ENCODE measurements around the gene TBXAS1. TPM values are rescaled to one million over a fixed set of nuclear protein-coding genes. Genes with fewer than 3 reads are reported as not detected.
A peak's percentile ranks its signal among the peaks of the same experiment; 100 is the strongest.

TBXAS1 gene
- total RNA-seq, 2 donors from 2014 or later: 3.9 to 4.7 TPM

GRCh38 chr7:140061607-140061930 lies 232.5 kb downstream of the TBXAS1 start:
- Mint-ChIP-seq H3K4me3 (peak overlapping the region; percentile 88 to 93), H3K4me1 (ENCODE audit: low read depth) (peaks cover 54% of the 10 kb centered on the region), H3K27me3 (ENCODE audit: low read depth) (no peaks in the 10 kb centered on the region), H3K36me3 (ENCODE audit: insufficient read depth in 2 of 2) (peaks cover under 1 to 22% of the 10 kb centered on the region in 2 donors), H3K9me3 (peaks cover under 1 to 5% of the 10 kb centered on the region in 2 donors), H3K27ac (no peak overlapping the region)
- ATAC-seq (replicated peaks in 1 of 2): no peak
- no peak for DNase-seq

- H3K27ac Mint-ChIP-seq: peak overlapping the region; percentile 79
- DNase-seq (peak; percentile 27 to 44), ATAC-seq (replicated peaks in 1 of 2) (peak; percentile 27 to 35)
- no peaks in the 10 kb centered on the region for H3K27me3 Mint-ChIP-seq (ENCODE audit: low read depth)
- peak overlapping the region; percentile 88 to 93 for H3K4me3 Mint-ChIP-seq
- H3K36me3 Mint-ChIP-seq (ENCODE audit: insufficient read depth in 2 of 2): peaks cover 5 to 23% of the 10 kb centered on the region in 2 donors
- H3K4me1 Mint-ChIP-seq (ENCODE audit: low read depth): peaks cover 51% of the 10 kb centered on the region
- H3K9me3 Mint-ChIP-seq: peaks cover 3 to 10% of the 10 kb centered on the region in 2 donors
These were observed 233.1 kb downstream of the TBXAS1 start for GRCh38 chr7:140062118-140062527.

GRCh38 chr7:140062528-140063299 lies 233.7 kb downstream of the TBXAS1 start, which contains the start of gene PARP12:
TSS of gene PARP12 (minus strand) at chr7:140062951. CDS start at chr7:140062847, 104 bp downstream.
- peak within 1 kb of the TSS; percentile 88 to 93 for H3K4me3 Mint-ChIP-seq
- H3K36me3 Mint-ChIP-seq (ENCODE audit: insufficient read depth in 2 of 2): peaks cover 8 to 29% of the 10 kb centered on the region in 2 donors
- no peaks in the 10 kb centered on the region for H3K27me3 Mint-ChIP-seq (ENCODE audit: low read depth)
- ATAC-seq (replicated peaks in 1 of 2) (peak; percentile 81 to 83), DNase-seq (peak; percentile 92 to 93)
- peaks cover 6 to 10% of the 10 kb centered on the region in 2 donors for H3K9me3 Mint-ChIP-seq
- H3K4me1 Mint-ChIP-seq (ENCODE audit: low read depth): peaks cover 51% of the 10 kb centered on the region
- peak within 1 kb of the TSS; percentile 79 for H3K27ac Mint-ChIP-seq

- DNase-seq (no peak), ATAC-seq (replicated peaks in 1 of 2) (no peak)
- Mint-ChIP-seq H3K9me3 (peaks cover 10 to 15% of the 10 kb centered on the region in 2 donors), H3K27me3 (ENCODE audit: low read depth) (no peaks in the 10 kb centered on the region), H3K36me3 (ENCODE audit: insufficient read depth in 2 of 2) (peaks cover 14 to 26% of the 10 kb centered on the region in 2 donors), H3K4me1 (ENCODE audit: low read depth) (peaks cover 19% of the 10 kb centered on the region), H3K4me3 (no peak overlapping the region), H3K27ac (no peak overlapping the region)
These were observed 238.0 kb downstream of the TBXAS1 start for GRCh38 chr7:140067052-140067451.

- DNase-seq: no peak
- H3K36me3 Mint-ChIP-seq (ENCODE audit: insufficient read depth in 2 of 2): peaks cover 14 to 26% of the 10 kb centered on the region in 2 donors
- no peak overlapping the region for H3K27ac Mint-ChIP-seq
- no peaks in the 10 kb centered on the region for H3K27me3 Mint-ChIP-seq (ENCODE audit: low read depth)
- no peak overlapping the region for H3K4me3 Mint-ChIP-seq
- peaks cover 10 to 15% of the 10 kb centered on the region in 2 donors for H3K9me3 Mint-ChIP-seq
- no peak for ATAC-seq (replicated peaks in 1 of 2)
- peaks cover 19% of the 10 kb centered on the region for H3K4me1 Mint-ChIP-seq (ENCODE audit: low read depth)
These were observed 239.0 kb downstream of the TBXAS1 start for GRCh38 chr7:140068033-140068432.

GRCh38 chr7:140069298-140069949 lies 240.4 kb downstream of the TBXAS1 start:
- Mint-ChIP-seq H3K27ac (peak overlapping the region; percentile 55), H3K36me3 (ENCODE audit: insufficient read depth in 2 of 2) (peaks cover 14 to 26% of the 10 kb centered on the region in 2 donors), H3K27me3 (ENCODE audit: low read depth) (no peaks in the 10 kb centered on the region), H3K9me3 (peaks cover 10 to 15% of the 10 kb centered on the region in 2 donors), H3K4me3 (no peak overlapping the region), H3K4me1 (ENCODE audit: low read depth) (peaks cover 11% of the 10 kb centered on the region)
- ATAC-seq (replicated peaks in 1 of 2) (peak; percentile 61 to 73), DNase-seq (no peak)

Other genes with a start within 250 kb of the TBXAS1 start
- gene HIPK2, start 51.3 kb upstream of the TBXAS1 start, total RNA-seq: 10 to 100 TPM; 28.7 to 35.4 TPM
- 10 to 100 TPM; 49.9 to 71.5 TPM for gene PARP12, start 233.7 kb downstream of the TBXAS1 start, total RNA-seq